ENCODE measurements around the gene DRAXIN.
A peak's percentile ranks its signal among the peaks of the same experiment; 100 is the strongest.

DRAXIN gene

DNA sequence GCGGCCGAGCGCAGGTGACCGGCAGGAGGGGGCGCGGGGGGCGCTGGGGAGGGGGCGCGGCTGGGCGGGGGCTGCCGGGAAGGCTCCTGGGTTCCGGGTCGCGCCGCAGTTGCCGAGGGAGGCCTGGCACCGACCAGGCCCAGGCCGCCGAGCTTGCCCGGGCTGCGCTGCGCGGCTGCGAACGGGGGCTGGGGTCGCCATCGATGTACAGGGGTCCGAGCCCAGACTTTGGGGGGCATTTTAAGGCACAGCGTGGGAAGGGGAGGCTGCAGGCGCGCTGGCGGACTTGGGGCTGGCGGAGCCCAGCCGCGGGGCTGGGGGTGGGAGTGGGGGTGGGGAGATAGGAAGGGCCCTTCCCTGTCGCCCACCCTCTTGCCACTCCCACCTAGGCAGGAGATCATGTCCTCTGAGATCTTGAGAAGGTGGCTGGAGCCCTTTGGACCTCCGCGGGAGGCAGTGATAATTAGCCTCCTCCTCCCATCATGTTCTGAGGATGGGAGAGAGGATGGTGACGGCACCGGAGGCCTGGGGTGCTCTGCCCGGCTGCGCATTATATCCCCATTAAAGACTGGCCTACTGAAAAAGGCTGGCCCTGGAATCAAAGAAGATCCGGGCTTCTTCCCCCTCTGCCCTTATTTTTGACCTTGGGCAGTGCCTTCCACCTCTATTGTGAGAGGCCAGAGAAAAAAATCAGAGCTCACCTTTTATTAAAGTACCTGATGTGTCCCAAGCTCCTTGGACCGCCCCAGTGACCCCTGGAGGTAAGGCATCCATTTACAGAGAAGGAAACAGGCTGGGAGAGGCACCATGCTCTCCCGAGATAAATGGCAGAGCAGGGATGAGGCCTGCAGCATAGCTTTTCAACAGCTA is 36.3 kb upstream of the DRAXIN start:
- no peak for DNase-seq (ENCODE audit: low read depth in 2 of 2)

DNA sequence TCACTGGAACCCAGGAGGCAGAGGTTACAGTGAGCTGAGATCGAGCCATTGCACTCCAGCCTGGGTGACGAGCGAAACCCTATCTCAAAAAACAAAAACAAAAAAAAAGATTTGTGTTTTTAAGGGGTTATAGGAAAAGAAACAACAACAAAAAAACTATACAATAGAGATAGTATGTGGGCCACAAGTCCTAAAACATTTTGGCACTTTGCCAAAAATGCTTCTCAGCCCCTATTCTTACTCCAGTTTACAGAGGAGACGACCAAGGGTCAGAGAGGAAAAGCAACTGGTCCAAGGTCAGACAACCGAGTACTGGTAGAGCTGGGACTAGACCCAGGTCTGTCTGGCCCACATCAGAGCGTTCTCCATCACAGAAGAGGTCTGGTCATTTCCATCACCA is 33.9 kb upstream of the DRAXIN start:
- no peak for DNase-seq (ENCODE audit: low read depth in 2 of 2)

DNA sequence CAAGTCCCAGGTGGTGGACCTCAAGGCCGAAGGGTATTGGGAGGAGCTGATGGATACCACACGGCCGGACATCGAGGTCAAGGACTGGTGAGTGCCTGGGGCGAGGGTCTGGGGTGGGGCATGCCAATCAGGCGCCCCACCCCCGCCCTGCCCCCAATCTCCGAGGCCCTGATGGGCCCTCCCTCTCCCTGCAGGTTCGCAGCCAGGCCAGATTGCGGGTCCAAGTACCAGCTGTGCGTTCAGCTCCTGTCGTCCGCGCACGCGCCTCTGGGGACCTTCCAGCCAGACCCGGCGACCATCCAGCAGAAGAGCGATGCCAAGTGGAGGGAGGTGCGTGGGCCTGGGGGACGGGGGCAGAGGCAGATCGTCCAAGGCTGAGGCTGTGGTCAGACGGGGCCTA is 33.0 kb upstream of the DRAXIN start:
- DNase-seq (ENCODE audit: low read depth in 2 of 2) = no peak

DNA sequence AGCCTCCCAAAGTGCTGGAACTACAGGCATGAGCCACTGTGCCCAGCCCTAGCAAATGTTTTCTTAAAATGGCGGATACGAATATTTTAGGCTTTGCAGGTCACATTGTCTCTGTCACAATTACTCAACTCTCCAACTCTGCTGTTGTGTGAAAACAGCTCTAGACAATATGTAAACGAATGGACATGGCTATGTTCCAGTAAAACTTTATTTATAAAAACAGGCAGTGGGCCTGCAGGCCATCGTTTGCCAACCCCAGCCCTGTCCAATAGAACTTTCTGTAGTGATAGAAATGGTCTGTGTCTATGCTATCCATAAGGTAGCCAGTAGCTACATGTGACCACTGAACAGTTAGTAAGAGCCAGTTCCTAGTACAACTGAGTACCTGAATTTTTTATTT is 31.8 kb upstream of the DRAXIN start:
- no peak for DNase-seq (ENCODE audit: low read depth in 2 of 2)

DNA sequence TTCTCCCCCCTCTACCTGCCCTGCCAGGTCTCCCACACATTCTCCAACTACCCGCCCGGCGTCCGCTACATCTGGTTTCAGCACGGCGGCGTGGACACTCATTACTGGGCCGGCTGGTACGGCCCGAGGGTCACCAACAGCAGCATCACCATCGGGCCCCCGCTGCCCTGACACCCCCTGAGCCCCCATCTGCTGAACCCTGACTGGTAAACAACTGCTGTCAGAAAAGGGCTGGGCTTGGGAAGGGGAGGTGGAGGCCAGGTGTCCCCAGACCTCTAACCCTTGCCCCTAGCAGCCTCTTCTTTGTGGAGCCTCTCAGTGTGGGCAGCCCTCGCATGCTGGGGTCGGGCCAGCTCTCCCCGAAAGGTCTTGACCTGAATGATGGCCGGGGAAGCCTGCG is 30.4 kb upstream of the DRAXIN start:
- no peak for DNase-seq (ENCODE audit: low read depth in 2 of 2)

DNA sequence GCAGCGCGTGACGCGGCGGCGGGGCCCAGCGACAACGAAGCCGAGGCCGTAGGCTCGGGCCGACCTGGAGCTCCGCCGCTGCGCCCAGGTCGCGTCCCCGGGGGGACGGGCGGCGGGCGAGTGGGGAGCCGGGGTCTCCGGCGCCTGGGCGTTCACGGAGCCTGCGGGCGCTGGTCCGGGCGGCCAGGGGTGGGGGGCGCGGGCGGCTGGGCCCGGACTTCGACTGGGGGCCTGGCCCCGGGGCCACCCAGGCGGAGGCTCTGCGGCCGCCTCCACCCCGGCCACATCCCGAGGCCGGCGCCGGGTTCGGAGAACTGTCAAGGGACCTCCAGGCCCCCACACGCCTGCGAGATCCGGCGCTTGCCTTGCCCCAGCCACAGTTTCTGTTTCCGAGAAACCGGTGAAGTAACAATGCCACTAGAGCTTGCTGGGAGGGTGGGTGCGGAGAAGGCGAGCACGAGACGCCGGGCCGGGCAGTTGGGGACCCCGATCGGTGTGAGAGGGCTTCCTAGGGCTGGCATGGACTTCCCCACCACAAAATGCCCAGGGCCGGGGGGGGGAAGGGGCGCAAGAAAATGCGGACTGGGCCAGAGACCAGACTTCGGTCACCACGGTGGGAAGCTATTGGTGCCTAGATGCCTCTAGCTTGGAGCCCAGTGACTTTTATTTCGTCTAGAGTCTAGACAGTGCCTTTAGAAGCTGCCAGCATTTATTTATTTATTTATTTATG is 27.0 kb upstream of the DRAXIN start:
- peak; percentile 50 to 63 for DNase-seq (ENCODE audit: low read depth in 2 of 2)

DNA sequence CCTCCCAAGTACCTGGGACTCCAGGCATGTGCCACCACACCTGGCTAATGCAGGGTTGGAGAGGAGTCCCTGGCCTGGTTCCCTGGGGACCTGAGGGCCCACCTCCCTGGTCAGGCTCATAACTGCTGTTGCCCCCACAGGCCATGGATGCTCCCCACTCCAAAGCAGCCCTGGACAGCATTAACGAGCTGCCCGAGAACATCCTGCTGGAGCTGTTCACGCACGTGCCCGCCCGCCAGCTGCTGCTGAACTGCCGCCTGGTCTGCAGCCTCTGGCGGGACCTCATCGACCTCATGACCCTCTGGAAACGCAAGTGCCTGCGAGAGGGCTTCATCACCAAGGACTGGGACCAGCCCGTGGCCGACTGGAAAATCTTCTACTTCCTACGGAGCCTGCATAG is 23.0 kb upstream of the DRAXIN start:
- no peak for DNase-seq (ENCODE audit: low read depth in 2 of 2)

DNA sequence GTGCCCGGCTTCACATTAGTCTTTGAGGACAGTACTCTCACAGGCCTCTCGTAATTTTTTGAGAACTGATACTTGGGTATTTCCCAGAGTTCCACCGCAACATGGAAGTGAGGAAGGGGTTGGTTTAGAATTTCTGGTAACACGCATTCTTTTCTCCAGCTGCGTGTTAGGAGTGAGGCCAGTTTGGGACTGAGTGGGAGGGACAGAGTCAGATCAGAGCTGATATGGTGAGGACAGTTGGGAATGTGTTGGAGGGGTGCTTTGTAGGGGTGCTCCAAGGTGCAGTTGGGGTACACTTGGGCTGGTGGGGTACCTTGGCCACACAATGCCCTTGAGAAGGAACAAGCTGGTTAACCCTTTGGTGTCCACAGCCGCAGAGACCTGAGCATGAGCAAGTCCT is 20.8 kb upstream of the DRAXIN start:
- DNase-seq (ENCODE audit: low read depth in 2 of 2) = no peak

DNA sequence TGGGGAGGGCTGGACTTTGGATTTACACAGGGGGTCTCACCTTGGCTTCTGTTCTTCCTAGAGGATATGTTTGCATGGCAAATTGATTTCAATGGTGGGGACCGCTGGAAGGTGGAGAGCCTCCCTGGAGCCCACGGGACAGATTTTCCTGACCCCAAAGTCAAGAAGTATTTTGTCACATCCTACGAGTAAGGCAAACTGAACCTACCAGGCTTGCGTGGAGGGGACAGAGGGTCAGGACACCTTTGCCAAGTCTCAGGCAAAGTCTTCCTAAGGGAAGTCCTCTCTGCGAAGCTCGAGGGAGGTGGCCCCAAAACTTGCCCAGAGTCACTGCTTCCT is 20.3 kb upstream of the DRAXIN start:
- DNase-seq (ENCODE audit: low read depth in 2 of 2) = no peak

DNA sequence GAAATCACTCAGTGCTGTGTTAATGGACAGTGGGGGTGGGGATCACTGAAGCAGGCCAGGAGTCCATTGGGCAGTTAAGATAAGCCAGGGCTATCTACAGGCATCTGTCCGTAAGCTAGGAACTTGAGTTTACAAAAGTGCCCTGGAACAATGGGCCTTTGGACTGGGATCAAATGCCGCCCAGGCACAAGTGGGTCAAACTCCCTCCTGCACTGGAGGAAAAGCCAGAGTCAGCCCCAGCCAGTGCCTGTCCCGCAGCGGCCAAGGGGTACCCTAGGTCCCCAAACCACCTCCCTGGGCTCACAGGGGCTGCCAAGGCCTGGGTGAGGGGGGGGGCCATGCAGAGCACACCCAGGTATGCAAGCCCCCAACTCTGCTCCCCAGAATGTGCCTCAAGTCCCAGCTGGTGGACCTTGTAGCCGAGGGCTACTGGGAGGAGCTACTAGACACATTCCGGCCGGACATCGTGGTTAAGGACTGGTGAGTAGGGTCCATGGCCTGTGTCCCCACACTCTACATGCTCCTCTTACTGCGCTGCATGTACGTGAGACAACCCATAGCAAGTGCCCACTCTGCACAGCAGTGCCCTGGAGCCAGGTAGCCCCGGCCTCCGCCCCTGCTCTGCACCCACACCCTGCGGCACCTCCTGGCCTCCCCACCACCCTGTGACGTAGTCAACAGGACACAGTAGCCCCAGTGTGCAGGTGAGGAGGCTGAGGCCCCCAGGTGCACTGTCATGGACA is 19.8 kb upstream of the DRAXIN start:
- DNase-seq (ENCODE audit: low read depth in 2 of 2) = no peak

DNA sequence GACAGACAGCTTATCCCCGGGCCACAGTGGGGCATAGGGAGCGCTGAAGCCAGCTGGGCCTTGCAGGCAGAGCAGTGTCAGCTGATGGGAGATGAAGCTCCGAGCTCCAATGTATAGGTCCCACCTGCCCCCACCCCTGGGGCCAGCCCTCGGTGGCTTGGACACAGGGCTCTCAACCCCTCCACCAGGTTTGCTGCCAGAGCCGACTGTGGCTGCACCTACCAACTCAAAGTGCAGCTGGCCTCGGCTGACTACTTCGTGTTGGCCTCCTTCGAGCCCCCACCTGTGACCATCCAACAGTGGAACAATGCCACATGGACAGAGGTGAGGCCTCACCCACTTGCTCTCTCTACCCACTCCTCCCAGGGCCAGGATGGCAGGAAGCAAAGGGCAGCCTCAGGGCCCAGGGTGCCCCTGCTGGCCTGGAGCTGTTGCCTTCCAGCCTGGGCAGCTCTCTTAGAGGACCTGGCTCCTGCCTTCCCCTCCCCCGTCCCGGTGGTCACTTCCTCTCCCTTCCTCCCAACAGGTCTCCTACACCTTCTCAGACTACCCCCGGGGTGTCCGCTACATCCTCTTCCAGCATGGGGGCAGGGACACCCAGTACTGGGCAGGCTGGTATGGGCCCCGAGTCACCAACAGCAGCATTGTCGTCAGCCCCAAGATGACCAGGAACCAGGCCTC is 18.3 kb upstream of the DRAXIN start:
- DNase-seq (ENCODE audit: low read depth in 2 of 2) = no peak

DNA sequence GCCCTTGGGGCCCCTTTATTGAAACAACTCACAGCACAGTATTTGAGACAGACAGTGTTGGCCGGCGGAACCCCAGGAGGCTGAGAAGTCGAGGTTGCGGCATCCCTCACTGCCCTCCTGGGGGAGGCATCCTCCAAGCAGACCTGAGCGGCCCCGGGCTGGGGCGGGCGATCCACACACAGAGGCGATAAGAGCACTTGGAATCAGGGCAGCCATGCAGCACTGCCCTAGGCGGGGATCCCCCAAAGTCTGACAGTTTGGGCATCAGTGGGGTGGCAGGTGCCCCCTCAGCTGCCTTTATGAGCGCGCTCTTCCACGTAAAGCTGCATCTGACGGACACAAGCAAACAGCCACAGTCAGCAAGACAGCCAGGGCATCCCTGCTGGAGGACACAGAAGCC is 17.0 kb upstream of the DRAXIN start:
- DNase-seq (ENCODE audit: low read depth in 2 of 2) = no peak

DNA sequence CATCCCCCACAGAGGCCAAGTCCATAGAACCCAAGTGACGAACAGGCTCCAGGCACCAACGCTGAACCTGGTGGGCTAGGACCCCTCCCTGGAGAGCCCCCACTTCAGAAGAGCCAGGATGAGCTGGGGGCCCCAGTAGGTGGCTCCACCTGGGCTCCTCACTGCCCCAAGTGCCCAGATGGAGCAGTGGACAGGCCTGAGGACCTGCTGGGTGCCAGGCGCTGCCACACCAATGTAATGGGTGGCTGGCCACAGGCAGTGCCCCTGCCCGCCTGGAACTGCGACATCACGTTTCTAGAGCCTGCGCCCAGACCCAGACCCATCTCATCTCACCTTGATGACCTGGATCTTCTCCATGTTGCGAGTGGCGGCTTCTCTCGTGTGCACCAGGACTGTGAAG is 16.2 kb upstream of the DRAXIN start:
- no peak for DNase-seq (ENCODE audit: low read depth in 2 of 2)

DNA sequence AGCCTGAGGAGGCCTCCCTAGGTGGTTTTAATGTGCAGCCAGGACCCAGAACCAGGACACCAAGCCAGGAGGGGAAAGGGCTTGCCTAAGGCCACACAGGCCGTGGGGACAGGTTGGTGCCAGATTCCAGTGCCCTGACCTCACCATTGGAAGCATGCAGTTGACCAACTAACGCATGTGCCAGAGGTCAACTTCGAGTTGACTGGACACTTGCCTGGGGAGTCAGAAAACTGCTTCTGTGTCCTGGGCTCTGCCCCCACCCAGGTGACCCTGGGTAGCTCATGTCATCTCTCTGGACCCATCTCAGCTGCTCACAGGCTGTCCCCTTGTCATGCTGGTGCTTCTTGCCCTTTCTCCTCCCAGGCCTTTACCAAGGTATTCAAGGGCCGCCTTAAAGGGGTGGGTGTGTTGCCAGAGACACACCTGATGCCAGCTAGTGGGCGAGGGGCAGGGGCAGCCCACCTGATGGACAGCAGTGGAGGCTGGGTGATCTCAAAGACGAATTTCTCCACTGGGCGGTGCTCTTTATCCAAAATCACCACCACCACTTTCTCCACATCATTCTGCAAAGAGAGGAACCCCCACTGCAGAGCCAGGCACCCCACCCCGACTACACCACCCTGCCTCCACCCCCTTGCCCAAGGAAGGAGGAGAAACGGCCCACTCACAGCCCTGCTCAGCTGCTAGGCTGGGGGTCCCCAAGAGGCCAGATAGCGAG is 15.0 kb upstream of the DRAXIN start:
- no peak for DNase-seq (ENCODE audit: low read depth in 2 of 2)

DNA sequence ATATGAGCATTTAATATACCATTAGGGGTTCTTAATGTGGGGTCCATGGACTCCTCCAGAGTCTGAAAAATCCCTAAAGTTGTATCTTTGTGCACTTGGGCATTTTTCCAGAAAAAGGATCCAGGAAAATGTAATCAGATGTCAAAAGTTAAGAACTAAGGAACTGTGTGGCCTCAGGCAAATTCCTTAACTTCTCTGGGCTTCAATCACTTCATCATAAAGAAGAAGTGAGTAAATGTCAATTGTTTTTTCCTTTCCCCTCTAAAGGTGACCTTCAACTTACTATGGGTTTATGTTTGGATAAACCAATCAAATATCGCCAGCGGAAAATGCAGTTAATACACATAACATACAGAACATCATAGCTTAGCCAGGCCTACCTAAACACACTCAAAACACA is 13.1 kb upstream of the DRAXIN start:
- no peak for DNase-seq (ENCODE audit: low read depth in 2 of 2)

DNA sequence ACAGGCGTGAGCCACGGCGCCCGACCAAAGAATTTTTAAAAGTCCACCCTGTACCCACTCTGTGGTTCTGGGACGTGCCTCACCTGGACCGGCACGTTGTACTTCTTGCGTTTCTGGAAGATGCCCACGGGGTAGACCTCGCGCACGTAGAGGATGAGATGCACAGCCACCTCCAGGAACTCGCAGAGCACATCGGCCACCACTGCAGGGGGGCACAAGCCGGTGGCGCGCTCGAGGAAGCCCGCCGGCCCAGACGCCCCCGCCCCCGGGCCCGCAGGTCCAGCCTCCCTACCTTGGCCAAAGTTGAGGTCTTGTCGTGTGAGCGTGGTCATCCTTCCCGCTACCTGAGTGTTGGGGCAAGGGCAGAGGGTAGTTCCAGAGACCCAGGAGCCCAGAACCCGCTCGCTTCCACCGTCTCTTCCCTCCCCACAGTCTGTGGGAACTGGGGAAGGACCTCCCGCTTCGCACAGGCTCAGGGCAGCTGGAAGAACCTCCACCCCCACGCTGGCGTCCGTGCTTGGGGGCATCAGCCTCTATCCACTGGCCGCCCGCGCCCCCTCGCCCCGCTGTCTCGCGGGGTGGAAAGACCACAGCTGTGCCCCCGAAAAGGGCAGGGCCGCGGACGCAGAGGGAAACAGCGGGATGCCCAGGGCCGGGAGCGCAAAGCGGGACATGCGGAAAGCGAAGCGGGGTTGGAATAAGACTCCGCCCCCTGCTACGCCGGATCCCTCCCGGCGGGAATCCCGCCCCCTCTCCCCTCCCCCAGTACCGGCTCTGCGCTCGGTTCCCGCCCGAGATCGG is 11.0 kb upstream of the DRAXIN start:
- peak in 1 of 2 donors; percentile 20 for DNase-seq (ENCODE audit: low read depth in 2 of 2)

DNA sequence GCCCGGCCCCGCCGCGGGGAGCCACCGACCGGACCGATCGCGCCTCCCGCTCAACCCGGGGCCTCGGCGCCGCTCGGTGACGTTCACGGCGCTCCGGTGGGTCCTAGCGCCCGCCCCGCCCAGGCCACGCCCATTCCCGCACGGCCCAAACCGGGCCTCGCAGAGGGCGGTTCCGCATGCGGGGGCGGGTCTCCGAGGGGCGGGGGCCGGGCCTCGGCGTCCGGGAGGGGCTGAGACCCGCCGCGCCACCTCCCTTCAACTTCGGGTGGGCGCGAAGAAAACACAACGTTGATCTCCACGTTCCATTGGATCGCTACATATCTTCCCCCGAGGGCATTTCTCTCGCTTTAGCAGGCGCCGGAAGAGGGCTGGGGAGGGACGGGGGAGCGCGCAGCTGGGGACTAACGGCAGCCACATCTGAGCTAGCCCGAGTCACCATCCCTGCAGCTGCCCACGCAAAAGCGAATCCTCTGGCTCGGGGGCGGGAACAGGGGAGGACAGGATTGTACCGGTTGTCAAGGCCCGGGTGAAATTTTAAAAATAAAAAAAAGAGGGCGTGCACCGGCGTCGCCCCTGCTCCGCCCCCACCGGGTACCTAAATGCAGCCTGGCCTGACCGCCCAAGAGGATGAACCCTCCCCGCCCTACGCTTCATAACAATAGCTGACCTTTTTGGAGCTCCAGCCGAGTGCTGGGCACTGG is 10.3 kb upstream of the DRAXIN start, which contains the start of gene MAD2L2:
TSS of gene MAD2L2 (minus strand) at position 78 of the 701 bp plus-strand sequence. CDS start 547 bp downstream, outside the sequence.
- DNase-seq (ENCODE audit: low read depth in 2 of 2) = peak; percentile 87 to 91

DNA sequence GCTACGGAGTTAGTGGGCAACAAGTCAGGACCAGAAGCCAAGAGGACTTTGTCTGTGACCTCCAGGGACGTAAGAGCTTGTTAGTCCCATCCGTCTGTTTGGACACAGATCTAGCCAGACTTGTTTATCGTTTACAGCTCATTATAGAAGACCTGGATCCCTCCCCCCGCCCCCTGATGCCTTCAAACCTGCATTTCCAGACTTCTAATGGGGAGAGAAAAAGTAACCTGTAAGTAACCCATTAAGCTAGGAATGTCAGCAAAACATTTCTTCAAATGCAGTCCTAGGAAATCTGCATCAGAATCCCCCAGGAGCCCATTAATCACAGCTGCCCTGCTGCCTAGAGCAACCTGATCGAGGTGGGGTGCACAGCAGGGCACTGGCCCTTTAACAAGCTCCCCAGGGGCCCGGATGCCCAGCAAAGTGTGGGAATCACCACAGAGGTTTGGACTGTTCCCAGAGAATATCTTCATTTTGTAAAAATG is 9.2 kb upstream of the DRAXIN start:
- DNase-seq (ENCODE audit: low read depth in 2 of 2) = no peak

DNA sequence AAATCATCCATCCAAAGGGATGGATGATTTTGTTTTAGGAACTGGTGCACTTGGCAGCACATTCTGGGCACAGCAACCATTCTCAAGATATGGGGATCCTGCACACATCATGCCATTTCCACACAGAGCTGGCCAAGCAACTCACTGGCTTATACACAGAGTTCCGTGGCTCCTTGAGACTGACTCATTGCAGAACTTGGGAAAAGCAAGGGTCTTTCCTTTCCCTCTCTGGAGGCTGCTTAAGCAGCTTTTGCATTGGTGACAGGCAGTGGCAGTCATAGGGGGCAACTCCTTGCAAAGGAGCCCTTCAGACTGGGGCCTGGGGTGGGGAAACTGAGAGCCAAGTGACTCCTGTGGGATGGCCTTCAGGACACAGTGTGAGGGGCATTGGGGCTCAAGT is 8.7 kb upstream of the DRAXIN start:
- DNase-seq (ENCODE audit: low read depth in 2 of 2) = no peak

DNA sequence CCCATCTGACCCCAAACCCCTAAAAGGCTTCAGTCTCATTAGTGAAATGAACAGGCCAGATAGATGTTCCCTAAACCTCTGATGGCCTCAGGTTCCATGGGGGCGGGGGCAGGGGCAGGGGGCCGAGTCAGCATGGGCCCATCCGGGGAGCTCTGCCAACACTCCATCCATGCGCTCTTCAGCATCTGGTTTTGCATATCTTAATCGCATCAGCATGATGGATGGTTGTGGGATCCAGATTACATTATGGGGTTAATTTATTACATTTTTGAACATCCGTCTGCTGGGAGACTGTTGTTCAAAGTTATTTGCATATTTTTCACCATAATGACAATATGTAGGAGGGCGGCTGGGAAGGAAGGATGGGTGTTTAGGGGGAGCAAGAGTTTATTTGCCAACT is 7.4 kb upstream of the DRAXIN start:
- no peak for DNase-seq (ENCODE audit: low read depth in 2 of 2)

Measured in stimulated activated CD8-positive, alpha-beta memory T cell treated with anti-CD3 and anti-CD28 coated beads, Interleukin-2, amount 100 ng/mL, for 48 hours (primary cell).